GM18505 (cell line): ENCODE measurements around the gene SPINK8.
"Not testable (repeated sequence)": the region's sequence is repeated elsewhere in the genome, so short reads cannot be mapped to it uniquely, and the experiment has no call there.

Source experiments
- ATAC-seq: cut with Tn5 transposase; IDR thresholded peaks from one replicate; pipeline ENCODE4 v1.9.1; 2021; ENCODE audit not compliant: unreplicated experiment
- POLR2A ChIP-seq: IDR thresholded peaks from 4 replicates; pipeline ENCODE4 v1.6.1; 2011; ENCODE audit warnings: borderline replicate concordance; ENCODE audit not compliant: insufficient read depth, insufficient read length; ENCODE audit errors: extremely low read depth

The SPINK8 gene

DNA sequence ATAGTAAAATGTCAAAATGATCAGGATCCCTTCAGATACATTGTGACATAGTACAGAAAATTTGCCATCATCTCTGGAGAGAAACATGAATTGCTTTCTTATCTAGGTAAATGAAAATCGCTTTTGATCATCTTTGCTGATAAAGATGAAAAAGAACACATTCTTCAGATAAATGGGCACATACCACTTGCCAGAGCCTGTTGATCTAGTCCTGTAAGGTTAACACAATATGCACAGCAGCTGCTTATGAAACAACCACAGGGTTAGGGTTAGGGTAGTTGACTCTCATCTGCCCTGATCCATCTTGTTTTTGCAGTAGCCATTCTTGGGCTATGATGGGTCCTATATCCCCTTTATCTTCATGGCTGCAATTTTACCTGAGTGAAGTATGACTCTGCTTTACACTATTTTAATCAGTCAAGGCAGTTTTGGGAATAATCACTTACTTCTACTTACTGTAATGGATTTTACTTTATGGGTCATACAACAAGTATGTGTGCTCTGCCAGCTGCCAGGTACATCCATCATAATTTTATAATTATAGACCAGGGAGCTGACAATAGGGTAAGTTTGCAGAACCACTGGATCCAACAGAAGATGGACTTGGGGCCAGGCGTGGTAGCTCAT lies 12.6 kb upstream of the SPINK8 start:
- no peak for TF ChIP-seq POLR2A

DNA sequence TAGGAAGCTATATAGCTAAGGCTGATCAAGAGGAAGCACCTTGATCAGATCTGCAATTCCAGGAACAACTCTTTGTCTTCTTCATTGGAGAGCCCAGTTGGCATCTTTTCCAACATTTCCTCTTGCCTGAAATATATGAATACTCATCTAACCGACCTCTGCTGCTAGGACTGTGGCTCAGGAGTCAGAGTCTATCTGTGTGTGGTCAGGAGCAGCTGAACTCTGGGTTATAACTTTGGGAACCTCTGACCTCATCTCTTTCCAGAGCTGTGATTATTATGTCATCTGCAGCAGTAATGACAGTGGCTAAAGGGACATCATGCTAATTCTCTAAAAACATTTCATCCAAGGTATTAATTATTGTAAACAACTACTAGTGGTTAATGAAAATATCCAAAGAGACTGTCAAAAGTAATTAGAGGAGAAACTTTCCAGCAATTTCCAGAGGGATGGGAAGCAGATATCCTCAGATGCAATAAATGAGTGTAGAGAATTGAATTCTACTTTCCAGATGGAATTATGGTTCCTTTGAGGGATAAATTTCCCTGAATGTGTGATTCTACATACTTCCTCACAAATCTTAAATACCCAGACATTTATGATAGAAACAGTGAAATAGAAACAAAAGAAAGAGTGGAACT lies 11.5 kb upstream of the SPINK8 start:
- no peak for ATAC-seq
- no peak for TF ChIP-seq POLR2A

More for the DNA sequence above, 12.6 kb upstream of the SPINK8 start:
- ATAC-seq = no peak

DNA sequence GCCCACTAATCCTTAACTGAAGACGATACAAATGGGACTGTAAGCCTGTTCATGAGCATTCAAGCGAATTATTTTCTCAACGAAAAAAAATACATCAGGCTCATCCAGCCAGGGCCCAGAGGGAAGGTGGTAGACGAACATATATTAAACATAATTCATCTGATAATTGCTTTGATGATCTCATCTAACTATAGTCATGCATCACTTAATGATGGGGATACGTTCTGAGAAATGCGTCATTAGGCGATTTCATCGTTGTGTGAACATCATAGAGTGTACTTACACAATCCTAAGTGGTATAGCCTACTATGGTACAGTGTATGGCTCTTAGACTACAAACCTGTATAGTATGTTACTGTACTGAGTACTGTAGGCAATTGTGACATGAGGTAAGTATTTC lies 10.0 kb upstream of the SPINK8 start:
- TF ChIP-seq POLR2A = no peak
- no peak for ATAC-seq

DNA sequence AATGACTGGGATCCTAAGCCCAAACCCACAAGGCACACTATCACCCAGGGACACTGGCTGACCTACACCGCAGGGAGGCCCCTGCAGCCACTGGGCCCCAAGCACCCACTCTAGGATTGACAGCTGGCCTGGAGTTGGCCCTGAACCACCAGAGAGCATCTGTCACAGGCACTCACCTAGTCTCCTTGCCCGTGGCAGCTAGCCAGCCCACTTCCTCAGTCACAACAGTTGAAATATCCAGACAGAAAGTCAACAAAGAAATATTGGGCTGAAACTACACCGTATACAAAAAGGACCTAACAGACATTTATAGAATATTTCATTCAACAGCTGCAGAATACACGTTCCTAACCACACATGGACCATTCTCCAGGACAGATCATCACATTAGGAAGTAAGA lies 5.2 kb upstream of the SPINK8 start:
- ATAC-seq = no peak
- TF ChIP-seq POLR2A = no peak

DNA sequence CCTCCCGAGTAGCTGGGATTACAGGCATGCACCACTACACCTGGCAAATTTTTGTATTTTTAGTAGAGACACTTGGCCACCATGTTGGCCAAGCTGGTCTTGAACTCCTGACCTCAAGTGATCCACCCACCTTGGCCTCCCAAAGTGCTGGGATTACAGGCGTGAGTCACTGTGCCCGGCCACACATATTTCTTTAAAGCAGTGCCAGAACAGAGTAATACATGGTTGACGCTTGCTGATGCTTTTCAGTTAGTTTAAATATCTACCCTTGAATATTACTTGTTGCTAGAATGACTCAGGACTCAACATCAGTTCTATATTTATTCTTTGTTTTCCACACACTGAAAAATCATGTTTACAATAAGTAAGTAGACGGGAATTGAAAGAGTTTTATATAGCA lies 4.1 kb upstream of the SPINK8 start:
- ATAC-seq = not testable (repeated sequence)

DNA sequence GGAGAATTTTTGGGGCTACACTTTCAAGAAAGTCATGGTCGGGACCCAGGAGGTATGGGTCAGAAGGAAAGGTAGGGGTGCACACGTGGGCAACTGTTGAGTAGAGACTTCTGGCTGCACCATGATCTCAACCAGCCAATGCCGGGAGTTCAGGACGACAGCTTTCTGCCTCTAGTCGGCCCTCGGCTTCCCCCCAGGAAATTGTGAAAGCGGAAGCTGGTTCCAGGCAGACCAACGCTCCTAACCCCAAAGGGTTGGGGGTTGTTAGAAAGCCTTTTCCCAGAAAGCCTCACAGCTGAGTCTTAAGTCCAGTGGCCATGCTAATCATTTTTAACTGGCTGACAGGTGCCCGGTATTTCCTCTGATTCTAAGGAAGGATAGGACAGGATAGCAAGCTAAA lies 1.8 kb upstream of the SPINK8 start:
- ATAC-seq = not testable (repeated sequence)

DNA sequence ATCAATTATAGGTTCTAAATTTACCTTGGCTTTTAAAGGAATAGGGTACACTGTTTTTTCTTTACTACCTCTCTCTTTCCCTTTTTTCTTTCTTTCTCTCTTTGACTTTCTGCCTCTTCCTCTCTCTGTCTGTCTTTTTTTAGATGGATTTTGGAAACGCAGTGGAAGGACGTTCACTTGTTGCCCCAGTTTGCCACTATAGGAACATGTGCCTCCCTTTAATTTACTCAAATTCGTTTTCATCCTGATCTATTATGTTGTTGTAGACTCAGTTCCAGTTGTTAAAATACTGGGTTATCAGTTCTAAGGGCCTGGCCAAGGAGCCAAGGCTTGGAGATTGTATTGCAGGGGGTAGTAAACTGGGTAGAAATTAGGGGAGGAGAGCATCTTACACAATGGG lies 1.1 kb upstream of the SPINK8 start:
- ATAC-seq = no peak
- TF ChIP-seq POLR2A = no peak

DNA sequence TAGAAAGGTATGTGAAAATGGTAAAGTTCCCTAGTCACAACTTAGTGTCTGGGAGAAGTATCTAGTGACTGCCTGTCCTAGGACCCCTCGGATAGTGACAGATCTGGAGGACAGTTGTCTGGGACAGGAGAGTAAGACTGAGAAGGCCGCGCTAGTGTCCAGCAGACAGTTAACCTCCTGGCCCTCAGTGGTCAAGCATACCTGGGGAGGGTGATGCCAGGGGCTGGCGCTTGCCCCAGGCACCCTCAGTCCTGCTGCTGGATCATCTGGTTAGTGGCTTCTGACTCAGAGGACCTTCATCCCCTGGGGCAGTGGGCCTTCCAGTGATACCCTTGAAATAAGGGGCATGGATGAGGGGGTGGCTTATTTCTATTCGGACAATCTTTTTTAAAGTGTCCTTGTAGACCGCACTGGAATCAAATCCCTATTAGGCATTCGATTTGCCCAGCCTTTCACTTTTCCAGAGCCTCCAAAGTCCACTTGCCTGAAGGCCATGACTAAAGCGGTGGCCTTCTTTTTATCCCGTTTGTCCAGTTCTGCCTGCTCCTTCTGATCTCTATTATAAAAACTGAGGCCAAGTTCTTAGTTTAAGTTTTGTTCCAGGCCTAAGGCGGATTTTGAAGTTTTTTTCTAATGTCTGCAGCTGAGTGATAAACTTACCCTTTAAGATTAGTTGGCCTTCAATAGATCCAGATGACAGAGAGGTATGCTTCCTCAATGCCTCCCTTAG lies 1.6 kb downstream of the SPINK8 start:
- ATAC-seq = not testable (repeated sequence)

DNA sequence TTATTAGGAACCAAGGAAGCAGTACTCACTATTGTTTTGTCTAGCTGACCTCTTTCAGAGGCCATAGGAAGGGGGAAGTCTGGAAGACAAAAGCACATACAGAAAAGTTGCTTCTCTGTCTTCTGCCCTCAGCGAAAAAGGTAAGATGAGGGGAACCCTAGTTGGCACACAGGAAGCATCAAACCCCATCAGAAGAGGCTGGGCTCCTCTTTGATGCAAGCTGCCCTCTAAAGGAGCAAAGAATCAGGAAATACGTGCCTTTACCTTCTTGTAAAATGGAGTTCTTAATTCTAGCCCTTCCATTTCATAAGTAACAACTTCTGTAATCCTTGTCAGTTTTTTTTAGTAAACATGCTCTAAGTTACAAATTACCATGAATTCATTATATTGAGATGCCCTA lies 12.5 kb downstream of the SPINK8 start:
- ATAC-seq = no peak
- no peak for TF ChIP-seq POLR2A

DNA sequence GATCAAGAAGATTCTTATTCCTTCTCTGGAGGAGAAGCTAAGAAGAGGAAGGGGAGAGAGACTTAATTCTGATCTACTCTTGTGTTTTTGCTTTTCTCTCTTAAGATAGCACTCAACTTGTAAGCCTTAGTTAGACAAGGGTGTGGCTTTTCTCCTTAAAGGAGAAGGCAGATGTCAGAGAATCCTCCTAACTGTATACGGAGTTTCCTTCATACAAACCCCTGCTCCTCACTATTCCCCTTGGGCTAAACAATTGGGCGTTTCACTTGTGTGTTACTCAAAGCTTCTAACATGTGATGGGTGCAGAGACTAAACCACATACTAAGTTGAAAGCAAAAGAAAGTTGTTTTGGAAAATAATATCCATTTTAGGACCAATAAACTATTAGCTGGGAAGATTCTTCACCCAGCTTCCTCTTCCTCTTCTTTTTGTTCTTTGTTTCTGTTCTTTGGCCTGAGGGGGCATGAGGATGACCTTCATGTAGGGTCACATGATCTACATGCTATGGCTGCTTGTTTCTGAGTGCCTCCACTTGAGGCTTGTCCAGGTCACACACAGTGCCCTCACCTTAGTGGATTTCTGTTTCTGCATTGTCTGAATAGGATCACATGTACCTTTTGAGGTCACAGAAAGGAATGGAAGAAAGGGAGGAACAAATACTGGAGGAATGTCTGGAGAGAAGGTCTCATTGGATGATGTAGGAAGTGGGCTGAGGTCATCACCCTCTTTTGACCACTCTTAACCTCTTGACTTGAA lies 14.6 kb downstream of the SPINK8 start:
- no peak for ATAC-seq
- TF ChIP-seq POLR2A = no peak

DNA sequence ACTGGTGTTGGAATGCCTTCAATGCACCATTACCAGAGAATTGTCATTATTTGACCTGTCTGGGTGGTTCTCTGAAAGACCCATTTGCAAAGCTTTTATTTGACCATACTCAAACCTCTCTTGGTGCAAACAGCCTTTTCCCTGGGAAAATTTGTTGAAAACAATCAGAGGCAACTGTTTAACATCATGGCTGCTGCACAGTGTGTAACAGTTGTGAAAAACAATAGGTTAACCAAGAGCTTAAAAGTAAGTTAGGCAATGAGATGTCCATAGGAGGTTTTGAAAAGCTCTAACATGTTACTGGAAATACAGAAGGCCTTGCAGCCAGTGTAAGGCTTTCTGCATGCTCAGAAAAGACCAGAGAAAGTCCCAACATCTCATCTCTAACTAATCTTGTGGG lies 18.9 kb downstream of the SPINK8 start:
- TF ChIP-seq POLR2A = no peak
- ATAC-seq = no peak

DNA sequence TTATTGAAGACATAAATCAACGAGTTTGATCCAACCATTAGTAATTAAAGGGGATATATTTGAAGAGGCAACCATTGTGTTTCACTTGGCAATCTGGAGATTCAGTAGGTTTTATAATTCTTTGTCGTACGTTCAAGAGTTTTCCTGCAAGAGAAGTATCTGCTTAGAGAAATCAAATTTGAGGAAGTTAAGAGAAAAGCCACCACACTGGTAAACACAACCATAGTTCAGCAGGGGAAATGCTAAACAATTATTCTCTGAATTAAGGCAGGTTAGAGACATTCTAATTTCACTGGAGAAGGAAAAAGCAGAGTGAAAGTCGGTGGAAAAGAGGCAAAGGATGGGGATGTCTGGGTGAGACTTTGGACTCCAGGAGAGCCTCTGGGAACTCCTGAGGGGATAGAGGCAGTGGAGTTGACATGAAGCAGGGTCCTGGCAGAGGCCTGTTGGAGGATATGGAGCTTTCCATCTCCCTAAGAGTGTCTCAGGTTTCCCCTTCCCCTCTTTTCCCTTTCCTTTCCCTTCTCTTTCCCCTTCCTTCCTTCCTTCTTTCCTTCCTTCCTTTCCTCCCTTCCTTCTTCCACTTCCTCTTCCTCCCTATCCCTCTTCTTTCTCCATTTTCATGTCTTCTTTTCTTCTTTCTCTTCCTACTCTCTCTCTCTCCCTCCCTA lies 26.5 kb downstream of the SPINK8 start:
- no peak for ATAC-seq
- no peak for TF ChIP-seq POLR2A

DNA sequence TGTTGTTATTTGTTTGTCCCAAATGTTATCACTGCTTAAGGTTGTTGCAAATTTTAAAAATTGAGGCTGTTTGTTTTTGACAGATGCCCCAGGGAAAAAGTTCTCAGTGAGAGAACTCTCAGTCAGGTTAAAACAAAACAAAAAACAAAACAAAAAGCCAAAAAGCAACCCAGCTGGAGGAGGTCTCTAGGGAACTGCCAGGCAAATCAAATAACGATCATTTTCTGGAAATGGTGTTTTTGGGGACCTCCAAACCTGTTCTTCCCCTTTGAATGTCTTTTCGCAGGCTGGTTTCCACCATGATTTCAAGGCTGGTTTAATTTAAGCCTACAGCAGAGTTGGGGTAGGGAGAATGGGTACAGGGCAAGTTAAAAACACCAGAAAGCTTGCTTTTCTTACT lies 27.2 kb downstream of the SPINK8 start:
- no peak for ATAC-seq

DNA sequence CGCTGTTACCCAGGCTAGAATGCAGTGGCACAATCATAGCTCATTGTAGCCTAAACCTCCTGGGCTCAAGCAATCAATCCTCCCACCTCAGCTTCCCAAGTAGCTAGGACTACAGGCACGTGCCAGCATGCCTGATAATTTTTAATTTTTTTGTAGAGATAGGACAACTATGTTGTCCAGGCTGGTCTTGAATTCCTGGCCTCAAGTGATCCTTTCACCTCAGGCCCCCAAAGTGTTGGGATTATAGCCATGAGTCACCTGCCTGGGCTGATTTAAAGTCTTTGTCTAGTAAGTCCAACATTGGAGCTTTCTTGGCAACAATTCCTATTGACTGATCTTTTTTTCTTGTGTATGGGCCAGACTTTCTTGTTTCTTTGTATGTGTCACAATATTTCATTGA lies 28.1 kb downstream of the SPINK8 start:
- no peak for TF ChIP-seq POLR2A
- ATAC-seq = no peak

More for the DNA sequence above, 27.2 kb downstream of the SPINK8 start:
- TF ChIP-seq POLR2A = no peak

DNA sequence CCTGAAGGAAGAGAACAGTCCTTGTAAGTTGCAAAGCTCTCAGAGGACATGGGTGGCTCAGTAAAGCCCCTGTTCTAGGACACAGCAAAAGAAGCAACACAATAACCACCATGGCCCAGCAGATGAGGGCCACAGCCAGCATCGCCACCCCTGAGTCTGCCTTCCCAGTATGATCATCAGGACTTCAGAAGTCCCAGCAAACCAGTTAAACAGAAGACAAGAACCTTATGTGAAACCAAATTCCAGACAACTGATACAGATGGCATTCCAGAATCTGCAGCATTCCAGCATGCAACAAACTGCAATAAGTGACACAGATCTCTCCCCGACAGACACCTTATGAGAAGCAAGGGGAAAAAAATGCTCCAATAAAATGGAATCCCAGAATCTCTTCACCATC lies 30.4 kb downstream of the SPINK8 start:
- ATAC-seq = no peak
- TF ChIP-seq POLR2A = no peak
